Ishikawa (cell line): ENCODE data around the gene CLDND2.

Experiments used
- CEBPB ChIP-seq: IDR thresholded peaks from 2 replicates; pipeline ENCODE4 v1.6.1; 2012
- EGR1 ChIP-seq: IDR thresholded peaks from 2 replicates; pipeline ENCODE4 v1.6.1; 2012
- EP300 ChIP-seq: IDR thresholded peaks from 2 replicates; pipeline ENCODE4 v1.6.1; 2012; ENCODE audit warnings: borderline replicate concordance
- FOXM1 ChIP-seq: IDR thresholded peaks from 2 replicates; pipeline ENCODE4 v1.6.1; 2012; ENCODE audit warnings: low read depth, borderline replicate concordance
- NFIC ChIP-seq: IDR thresholded peaks from 2 replicates; pipeline ENCODE4 v1.6.1; 2012
- RAD21 ChIP-seq: IDR thresholded peaks from 2 replicates; pipeline ENCODE4 v1.6.1; 2012; ENCODE audit warnings: low read depth
- REST ChIP-seq: IDR thresholded peaks from 2 replicates; pipeline ENCODE4 v1.6.1; 2012; ENCODE audit warnings: low read depth, mild to moderate bottlenecking
- TAF1 ChIP-seq: IDR thresholded peaks from 2 replicates; pipeline ENCODE4 v1.6.1; 2012; ENCODE audit warnings: low read depth, mild to moderate bottlenecking
- TCF12 ChIP-seq: IDR thresholded peaks from 2 replicates; pipeline ENCODE4 v1.6.1; 2012; ENCODE audit warnings: low read depth
- TEAD4 ChIP-seq: IDR thresholded peaks from 2 replicates; pipeline ENCODE4 v1.6.1; 2012
- USF1 ChIP-seq: IDR thresholded peaks from 2 replicates; pipeline ENCODE4 v1.6.1; 2012
- YY1 ChIP-seq: IDR thresholded peaks from 2 replicates; pipeline ENCODE4 v1.6.1; 2012; ENCODE audit warnings: low read depth
- ZBTB7A ChIP-seq: IDR thresholded peaks from 2 replicates; pipeline ENCODE4 v1.6.1; 2012; ENCODE audit warnings: low read depth

GRCh38 chr19:51317376-51317775 is 51.4 kb downstream of the CLDND2 start:
- TF ChIP-seq EP300 (no peak), REST (no peak), YY1 (no peak), RAD21 (no peak), TCF12 (no peak), TEAD4 (no peak), CEBPB (no peak), NFIC (no peak), USF1 (no peak), EGR1 (no peak), TAF1 (no peak), ZBTB7A (no peak), FOXM1 (no peak)
